NCI-H774 (cell line): Measurements from ENCODE around the gene CCSER1.
"Not testable (repeated sequence)": the region's sequence is repeated elsewhere in the genome, so short reads cannot be mapped to it uniquely, and the experiment has no call there.

Experiments used
- DNase-seq: peaks from one replicate; lab custom pipeline; 2025; lab: John Stamatoyannopoulos, UW

The CCSER1 gene

DNA sequence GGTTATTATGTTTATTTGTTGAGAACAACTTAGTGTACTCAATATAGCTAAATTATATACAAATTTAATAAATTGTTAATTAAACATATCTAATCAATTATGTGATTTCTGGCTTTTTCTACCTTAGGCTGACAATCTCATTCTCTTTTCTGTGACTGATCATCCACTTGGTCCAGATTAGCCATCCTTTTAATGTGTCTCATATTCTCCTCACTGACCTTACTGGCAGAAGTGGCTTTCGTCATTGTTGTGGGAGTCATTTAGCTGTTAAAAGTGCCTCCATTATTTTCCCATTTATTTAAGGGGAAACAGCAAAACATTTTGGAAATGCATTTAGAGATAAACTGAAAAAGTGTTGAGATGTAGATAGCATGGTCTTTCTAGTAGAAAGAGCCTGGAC lies 172.2 kb downstream of the CCSER1 start:
- no peak for DNase-seq

GRCh38 chr4:90306810-90307209 lies 179.6 kb downstream of the CCSER1 start:
- DNase-seq, result no peak

DNA sequence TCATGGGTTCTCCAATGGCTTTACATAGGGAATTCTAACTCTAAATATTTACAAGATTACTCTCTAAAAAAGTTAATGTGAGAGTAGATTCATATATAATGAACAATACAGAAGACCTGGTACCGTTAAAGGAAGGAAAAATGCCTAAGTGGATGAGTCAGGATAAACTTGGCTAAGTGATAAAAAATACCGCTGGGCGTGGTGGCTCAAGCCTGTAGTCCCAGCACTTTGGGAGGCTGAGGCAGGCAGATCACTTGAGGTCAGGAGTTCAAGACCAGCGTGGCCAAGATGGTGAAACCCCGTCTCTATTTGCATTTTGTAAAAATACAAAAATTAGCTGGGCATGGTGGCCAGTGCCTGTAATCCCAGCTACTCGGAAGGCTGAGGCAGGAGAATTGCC lies 189.9 kb downstream of the CCSER1 start:
- not testable (repeated sequence) for DNase-seq

GRCh38 chr4:90317785-90318184 lies 190.6 kb downstream of the CCSER1 start:
- no peak for DNase-seq

- no peak for DNase-seq
Observed at GRCh38 chr4:90318193-90318592, 191.0 kb downstream of the CCSER1 start.

- DNase-seq, result no peak
Observed at GRCh38 chr4:90328558-90328957, 201.4 kb downstream of the CCSER1 start.

DNA sequence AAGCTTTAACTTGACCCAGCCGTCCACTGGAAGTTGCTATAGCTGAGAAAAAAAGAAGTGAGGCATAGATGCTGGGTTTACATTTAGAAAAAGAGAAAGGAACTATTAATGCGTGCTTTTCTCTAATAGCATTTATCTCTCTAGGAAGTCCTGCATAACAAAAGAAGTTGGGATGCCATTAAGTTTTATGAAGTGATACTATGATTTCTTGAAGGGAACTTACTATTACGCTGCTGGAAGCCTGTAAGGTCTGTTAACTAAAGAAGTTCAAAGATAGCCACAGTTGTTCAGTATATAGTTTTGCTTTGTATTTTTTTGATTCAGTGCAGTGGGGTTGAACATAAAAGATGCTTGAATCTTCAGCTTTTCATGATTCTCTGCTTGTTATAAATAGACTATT lies 203.4 kb downstream of the CCSER1 start:
- no peak for DNase-seq

GRCh38 chr4:90345549-90346215 lies 218.5 kb downstream of the CCSER1 start:
- DNase-seq, result no peak

DNA sequence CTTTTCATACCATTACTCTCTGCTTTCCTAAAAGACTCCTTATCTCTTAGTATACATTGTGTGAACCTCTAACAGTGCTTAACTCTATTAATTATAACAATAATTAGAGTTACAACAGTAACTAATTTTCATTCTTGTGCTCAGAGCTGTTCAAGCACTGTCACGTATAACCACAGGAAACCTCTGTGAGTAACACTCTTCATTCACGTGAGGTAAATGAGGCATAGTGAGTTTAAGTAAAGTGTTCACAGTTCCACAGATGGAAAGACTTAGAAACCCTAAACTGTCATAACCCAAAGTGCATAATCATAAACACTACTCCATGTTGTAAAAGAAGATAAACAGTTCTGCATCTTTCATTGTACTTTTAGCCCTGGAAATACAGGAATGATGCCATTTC lies 222.4 kb downstream of the CCSER1 start:
- no peak for DNase-seq

GRCh38 chr4:90357117-90357710 lies 230.0 kb downstream of the CCSER1 start:
- peak; percentile 0 for DNase-seq

- no peak for DNase-seq
Observed at GRCh38 chr4:90375081-90375480, 247.9 kb downstream of the CCSER1 start.

- no peak for DNase-seq
Observed at GRCh38 chr4:90393215-90393614, 266.0 kb downstream of the CCSER1 start.

DNA sequence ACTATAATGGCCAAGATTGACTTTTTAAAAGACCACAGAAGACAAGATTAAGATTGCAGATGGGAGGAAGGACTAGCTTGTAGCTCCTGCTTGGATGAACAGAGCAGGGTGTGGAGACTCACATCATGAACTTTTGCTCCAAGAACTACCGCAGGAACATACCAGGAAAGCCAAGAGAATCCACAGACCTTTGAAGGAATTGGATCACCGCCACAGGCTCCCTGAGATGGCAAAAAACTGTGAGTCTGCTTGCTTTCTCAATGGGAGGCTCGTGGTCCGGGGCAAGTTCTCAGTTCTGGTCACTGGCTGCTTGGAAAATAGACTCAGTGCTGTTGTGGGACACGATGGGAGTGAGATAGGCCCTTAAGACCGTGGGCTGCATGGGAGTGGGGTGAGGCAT lies 276.6 kb downstream of the CCSER1 start:
- DNase-seq, result no peak

DNA sequence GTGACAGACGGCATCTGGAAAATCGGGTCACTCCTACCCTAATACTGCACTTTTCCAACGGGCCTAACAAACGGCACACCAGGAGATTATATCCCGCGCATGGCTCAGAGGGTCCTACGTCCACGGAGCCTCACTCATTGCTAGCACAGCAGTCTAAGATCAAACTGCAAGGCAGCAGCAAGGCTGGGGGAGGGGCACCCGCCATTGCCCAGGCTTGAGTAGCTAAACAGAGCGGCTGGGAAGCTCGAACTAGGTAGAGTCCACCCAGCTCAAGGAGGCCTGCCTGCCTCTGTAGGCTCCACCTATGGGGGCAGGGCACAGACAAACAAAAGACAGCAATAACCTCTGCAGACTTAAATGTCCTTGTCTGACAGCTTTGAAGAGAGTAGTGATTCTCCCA lies 280.7 kb downstream of the CCSER1 start:
- not testable (repeated sequence) for DNase-seq

DNA sequence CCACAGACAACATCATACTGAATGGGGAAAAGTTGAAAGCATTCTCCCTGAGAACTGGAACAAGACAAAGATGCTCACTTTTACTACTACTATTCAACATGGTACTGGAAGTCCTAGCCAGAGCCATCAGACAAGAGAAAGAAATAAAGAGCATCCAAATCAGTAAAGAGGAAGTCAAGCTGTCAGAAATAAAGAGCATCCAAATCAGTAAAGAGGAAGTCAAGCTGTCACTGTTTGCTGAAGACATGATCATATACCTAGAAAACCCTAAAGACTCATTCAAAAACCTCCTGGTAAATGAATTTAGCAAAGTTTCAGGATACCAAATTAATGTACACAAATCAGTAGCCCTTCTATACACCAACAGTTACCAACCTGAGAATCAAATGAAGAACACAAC lies 285.6 kb downstream of the CCSER1 start:
- DNase-seq, result not testable (repeated sequence)

DNA sequence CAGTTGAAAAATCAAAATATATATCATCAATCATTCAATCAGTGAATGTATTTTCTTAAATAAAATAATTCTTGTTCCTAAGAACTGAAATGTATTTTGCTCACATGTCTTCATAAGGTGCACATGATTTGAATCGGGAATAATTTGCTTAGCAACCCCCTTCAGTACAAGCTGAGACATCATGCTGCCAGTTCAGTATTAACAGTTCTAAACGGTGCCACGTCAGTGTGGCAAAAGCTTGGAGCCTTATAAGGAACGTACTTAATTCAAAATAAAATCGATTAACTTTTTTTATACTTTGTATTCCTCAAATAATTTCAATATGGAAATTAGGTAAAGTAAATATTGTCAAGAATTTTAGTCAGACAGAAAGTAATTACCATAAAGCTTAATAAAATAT lies 287.9 kb downstream of the CCSER1 start:
- DNase-seq, result no peak

DNA sequence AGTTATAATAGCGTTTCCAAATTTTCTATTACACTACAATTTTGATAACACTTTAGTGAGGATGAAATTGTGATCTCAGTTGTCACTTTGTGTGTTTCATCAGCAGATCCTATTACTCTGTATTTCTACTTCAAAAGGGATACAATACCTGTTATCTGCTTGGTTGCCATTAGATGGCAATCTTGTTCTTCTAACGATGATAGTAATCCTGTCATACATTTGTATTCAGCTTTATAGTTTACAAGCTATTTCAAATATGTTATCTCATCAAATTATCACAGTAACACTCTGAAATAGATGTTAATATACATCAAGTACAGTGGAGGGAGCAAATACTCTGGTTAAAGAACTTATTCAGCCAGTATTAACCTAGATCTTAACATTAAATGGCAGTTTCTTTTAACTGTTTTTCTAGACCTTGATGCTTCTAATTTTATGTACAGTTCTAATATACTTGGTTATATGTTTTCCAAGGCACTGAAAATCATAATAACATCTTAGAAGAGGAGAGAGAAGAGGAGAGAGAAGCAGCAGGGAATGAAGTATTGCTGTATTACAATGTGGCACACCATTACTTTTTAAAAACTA lies 292.0 kb downstream of the CCSER1 start:
- DNase-seq, result no peak

DNA sequence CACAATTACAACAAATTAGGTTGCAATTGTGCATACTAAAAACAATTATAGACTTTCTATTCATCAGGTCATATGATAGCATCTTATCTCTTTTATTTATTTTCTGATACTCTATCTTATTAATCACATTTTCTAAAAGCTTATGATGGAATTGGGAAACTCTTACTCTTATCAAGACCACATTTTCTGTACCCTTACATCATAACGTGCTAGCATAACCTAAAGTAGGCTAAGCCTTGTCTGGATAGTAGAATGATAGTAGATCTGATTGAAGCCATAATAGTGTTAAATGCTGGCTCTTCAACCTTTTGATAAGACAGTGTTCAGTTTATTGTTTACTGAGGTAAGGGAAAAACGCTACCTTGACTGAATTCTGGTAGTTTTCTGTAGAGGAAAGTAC lies 294.0 kb downstream of the CCSER1 start:
- DNase-seq, result no peak

DNA sequence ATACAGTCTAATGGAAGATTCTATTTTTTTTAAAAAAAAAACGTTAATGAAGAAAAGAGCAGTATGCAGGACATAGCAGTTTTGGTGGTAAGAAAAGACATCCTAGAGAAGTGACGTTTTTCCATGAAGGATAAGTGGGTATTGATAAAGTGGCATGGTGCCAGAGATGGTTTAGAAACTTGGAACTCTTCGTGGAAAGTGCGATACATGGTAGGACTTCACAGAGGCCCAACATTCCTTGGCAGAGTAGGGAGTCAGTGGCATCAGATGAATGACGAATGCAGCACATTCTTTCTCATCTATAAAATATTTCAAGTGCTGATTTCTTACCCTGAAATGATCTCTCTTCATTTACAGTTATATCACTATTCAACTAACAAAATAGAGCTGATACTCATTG lies 298.7 kb downstream of the CCSER1 start:
- DNase-seq, result no peak

DNA sequence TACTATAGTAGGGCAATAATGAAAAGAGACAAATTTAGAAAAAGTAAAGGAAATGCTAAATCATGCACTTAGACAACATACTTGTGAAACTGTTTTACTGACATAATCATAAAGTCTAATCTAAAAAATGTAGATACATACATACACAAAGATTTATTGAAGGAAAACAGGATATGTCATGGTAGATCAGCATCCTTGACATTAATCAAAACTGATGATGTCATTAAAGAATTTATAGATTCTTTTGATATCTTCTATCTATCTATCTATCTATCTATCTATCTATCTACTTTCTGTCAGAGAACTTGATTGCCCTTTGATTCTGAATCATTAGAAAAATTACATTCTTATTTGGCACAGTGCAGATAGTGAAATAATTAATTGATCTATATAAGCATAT lies 311.3 kb downstream of the CCSER1 start:
- no peak for DNase-seq

DNA sequence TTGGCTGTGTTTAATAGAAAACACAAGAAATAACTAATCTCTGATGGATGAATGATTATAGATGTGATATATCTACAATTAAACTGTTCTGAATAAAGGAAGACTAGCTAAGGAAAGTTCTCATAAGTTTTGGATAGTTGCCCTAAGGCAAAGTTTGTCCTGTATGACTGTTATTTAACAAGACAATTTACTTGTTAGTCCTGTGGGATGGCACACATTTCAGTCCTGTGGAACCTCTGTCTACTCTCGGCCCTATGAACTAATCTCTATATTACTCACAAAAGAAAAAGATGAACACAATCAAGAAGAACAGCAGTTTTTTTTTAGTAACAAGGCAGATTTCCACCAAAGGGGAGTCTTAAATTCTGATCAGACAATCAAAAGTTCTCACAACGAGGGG lies 314.6 kb downstream of the CCSER1 start:
- no peak for DNase-seq

GRCh38 chr4:90442619-90443018 lies 315.4 kb downstream of the CCSER1 start:
- DNase-seq, result no peak

DNA sequence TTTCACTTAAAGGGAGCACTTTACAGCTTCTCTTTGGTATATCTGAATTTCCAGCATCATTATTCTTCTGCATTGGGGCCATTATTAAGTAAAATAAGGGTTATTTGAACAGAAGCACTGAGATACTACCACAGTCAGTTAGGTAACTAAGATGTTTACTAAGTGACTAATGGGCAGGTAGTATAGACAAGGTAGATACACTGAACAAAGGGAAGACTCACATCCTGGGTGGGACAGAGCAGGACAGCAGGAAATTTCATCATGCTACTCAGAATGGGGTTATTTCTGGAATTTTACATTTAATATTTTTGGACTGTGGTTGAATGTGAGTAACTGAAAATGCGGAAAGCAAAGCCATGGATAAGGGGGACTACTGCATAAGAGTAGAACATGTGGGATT lies 316.0 kb downstream of the CCSER1 start:
- no peak for DNase-seq

DNA sequence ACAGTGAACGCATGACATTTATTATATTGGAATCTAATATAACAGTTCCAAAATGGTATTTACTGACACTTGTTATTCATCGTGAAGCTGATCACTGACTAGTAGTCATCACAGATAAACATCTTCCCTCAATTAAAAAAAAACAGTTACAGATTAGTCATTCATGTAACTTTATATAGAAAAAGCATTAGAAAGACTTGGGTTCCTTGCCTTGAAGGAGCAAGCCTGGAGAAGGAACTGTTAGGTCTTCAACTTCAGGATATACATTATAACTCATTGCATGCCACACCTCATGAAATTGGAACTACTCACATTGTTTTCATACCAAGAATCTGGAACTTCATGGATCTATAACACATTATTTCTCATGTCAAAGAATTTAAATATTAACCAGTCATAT lies 317.7 kb downstream of the CCSER1 start:
- DNase-seq, result no peak
